ENCODE results near the gene MARCHF11.

The MARCHF11 gene

GRCh38 chr5:16131878-16132277 is 47.7 kb downstream of the MARCHF11 start:
- no peak for DNase-seq (ENCODE audit: low spot score)

GRCh38 chr5:16128944-16129343 is 50.6 kb downstream of the MARCHF11 start:
- no peak for DNase-seq (ENCODE audit: low spot score)

- no peak for DNase-seq (ENCODE audit: low spot score)
Measured at GRCh38 chr5:16127865-16128544, 51.6 kb downstream of the MARCHF11 start.

GRCh38 chr5:16120579-16120978 is 59.0 kb downstream of the MARCHF11 start:
- no peak for DNase-seq (ENCODE audit: low spot score)

GRCh38 chr5:16119790-16120189 is 59.8 kb downstream of the MARCHF11 start:
- DNase-seq (ENCODE audit: low spot score): no peak

GRCh38 chr5:16115140-16115539 is 64.5 kb downstream of the MARCHF11 start:
- DNase-seq (ENCODE audit: low spot score): no peak

- no peak for DNase-seq (ENCODE audit: low spot score)
Measured at GRCh38 chr5:16108418-16108817, 71.2 kb downstream of the MARCHF11 start.

- DNase-seq (ENCODE audit: low spot score): no peak
Measured at GRCh38 chr5:16104961-16105360, 74.6 kb downstream of the MARCHF11 start.

- no peak for DNase-seq (ENCODE audit: low spot score)
Measured at GRCh38 chr5:16095612-16096011, 84.0 kb downstream of the MARCHF11 start.

- DNase-seq (ENCODE audit: low spot score): no peak
Measured at GRCh38 chr5:16090270-16090669, 89.3 kb downstream of the MARCHF11 start.

- DNase-seq (ENCODE audit: low spot score): no peak
Measured at GRCh38 chr5:16082982-16083381, 96.6 kb downstream of the MARCHF11 start.

- no peak for DNase-seq (ENCODE audit: low spot score)
Measured at GRCh38 chr5:16082053-16082452, 97.5 kb downstream of the MARCHF11 start.

- no peak for DNase-seq (ENCODE audit: low spot score)
Measured at GRCh38 chr5:16081376-16081955, 98.1 kb downstream of the MARCHF11 start.

GRCh38 chr5:16076657-16077056 is 102.9 kb downstream of the MARCHF11 start:
- no peak for DNase-seq (ENCODE audit: low spot score)

- DNase-seq (ENCODE audit: low spot score): no peak
Measured at GRCh38 chr5:16074358-16074757, 105.2 kb downstream of the MARCHF11 start.

GRCh38 chr5:16072616-16073015 is 107.0 kb downstream of the MARCHF11 start:
- no peak for DNase-seq (ENCODE audit: low spot score)

- no peak for DNase-seq (ENCODE audit: low spot score)
Measured at GRCh38 chr5:16067415-16067814, 112.2 kb downstream of the MARCHF11 start.

GRCh38 chr5:16066810-16067209 is 112.8 kb downstream of the MARCHF11 start:
- DNase-seq (ENCODE audit: low spot score): no peak

- no peak for DNase-seq (ENCODE audit: low spot score)
Measured at GRCh38 chr5:16066320-16066719, 113.3 kb downstream of the MARCHF11 start.

GRCh38 chr5:16065831-16066230 is 113.8 kb downstream of the MARCHF11 start:
- no peak for DNase-seq (ENCODE audit: low spot score)

GRCh38 chr5:16064135-16064893 is 115.3 kb downstream of the MARCHF11 start:
- no peak for DNase-seq (ENCODE audit: low spot score)

- DNase-seq (ENCODE audit: low spot score): no peak
Measured at GRCh38 chr5:16061163-16061562, 118.4 kb downstream of the MARCHF11 start.

GRCh38 chr5:16057277-16057676 is 122.3 kb downstream of the MARCHF11 start:
- DNase-seq (ENCODE audit: low spot score): no peak
